H1 (cell line): ENCODE data around the gene RBL1. TPM values are rescaled to one million over a fixed set of nuclear protein-coding genes. Genes with fewer than 3 reads are reported as not detected.

Experiments used
- BRCA1 ChIP-seq: IDR thresholded peaks from 2 replicates; pipeline ENCODE4 v1.6.1; 2012; ENCODE audit warnings: low read depth, low read length, improper control_type of control experiment
- NANOG ChIP-seq: IDR thresholded peaks from 2 replicates; pipeline ENCODE4 v1.6.1; 2011; ENCODE audit warnings: low read length, low read depth, mild to moderate bottlenecking, inconsistent platforms; ENCODE audit not compliant: insufficient read depth, poor library complexity, severe bottlenecking
- SIX5 ChIP-seq: IDR thresholded peaks from 2 replicates; pipeline ENCODE4 v1.6.1; 2011; ENCODE audit warnings: mild to moderate bottlenecking, low read depth, low read length
- polyA plus RNA-seq, 7 experiments: library from polyadenylated mRNA; depleted of rRNA in 3 of 7; stranded (reverse) in 5 of 7; unstranded in 2 of 7; fragments of >200 nt in 5 of 7; fragments of 200-250 nt in 2 of 7; gene quantifications; 1 replicate in 5 of 7; 2 replicates in 1 of 7; 4 replicates in 1 of 7; pipeline versions ENCODE4 v1.2.1 to v1.2.3, GENCODE V29; 2011 to 2013; ENCODE audit warnings: missing spikeins in 2 of 7, mixed read lengths in 2 of 7
- total RNA-seq: library from RNA; stranded (reverse); fragmentation: NEBNext Ultra II Directional; extraction: Animal tissue kit (Norgen Biotek cat#: 25700); gene quantifications from 2 replicates; pipeline ENCODE4 v1.2.1, GENCODE V29; 2021
- TF ChIP-seq, protein P1 (sequence below): IDR thresholded peaks from 2 replicates; pipeline ENCODE4 v1.6.1; 2012; ENCODE audit warnings: low read length, inconsistent platforms

RBL1 gene
- total and polyA plus RNA-seq, 2 of the 8 experiments (the other 6 are each of a cell fraction or from before 2014, with no cell fraction given): 3.2 to 12.3 TPM

DNA sequence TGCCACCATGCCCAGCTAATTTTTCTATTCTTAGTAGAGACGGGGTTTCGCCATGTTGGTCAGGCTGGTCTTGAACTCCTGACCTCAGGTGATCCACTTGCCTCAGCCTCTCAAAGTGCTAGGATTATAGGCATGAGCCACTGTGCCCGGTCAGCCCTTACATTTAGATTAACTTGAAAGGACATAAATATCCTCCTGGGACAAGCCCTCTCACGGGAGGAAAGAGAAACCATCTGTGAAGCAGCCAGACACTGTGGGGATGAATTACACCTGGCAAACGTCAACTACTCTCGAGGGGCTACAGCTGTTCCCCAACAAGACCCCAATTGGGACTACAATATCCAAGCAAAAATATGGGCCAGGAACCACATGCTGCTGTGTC lies 111.5 kb downstream of the RBL1 start (continued):
- TF ChIP-seq, protein P1, sequence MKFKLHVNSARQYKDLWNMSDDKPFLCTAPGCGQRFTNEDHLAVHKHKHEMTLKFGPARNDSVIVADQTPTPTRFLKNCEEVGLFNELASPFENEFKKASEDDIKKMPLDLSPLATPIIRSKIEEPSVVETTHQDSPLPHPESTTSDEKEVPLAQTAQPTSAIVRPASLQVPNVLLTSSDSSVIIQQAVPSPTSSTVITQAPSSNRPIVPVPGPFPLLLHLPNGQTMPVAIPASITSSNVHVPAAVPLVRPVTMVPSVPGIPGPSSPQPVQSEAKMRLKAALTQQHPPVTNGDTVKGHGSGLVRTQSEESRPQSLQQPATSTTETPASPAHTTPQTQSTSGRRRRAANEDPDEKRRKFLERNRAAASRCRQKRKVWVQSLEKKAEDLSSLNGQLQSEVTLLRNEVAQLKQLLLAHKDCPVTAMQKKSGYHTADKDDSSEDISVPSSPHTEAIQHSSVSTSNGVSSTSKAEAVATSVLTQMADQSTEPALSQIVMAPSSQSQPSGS: no peak
- no peak for TF ChIP-seq SIX5
- no peak for TF ChIP-seq NANOG
- no peak for TF ChIP-seq BRCA1
